Measurements from ENCODE around the gene AFP.

- TF ChIP-seq ZMYM4 (CRISPR knock-in tag; IDR thresholded peaks at IDR 0.05) (no peak), PITX1 (CRISPR knock-in tag; IDR thresholded peaks at IDR 0.05) (no peak), HHEX (CRISPR knock-in tag; IDR thresholded peaks at IDR 0.05) (no peak)
These were observed 18.7 kb upstream of the AFP start for GRCh38 chr4:73417342-73417741.
